Mesodermal cell (in vitro differentiated cells): ENCODE data around the gene MCTP1.

Experiments
- H3K27ac ChIP-seq: 2 replicates; pipeline ENCODE4 v1.7.0; 2013; ENCODE audit warnings: mild to moderate bottlenecking, low read depth, low read length, moderate library complexity; ENCODE audit not compliant: severe bottlenecking
- H3K36me3 ChIP-seq: 2 replicates; pipeline ENCODE4 v1.7.1; 2013; ENCODE audit warnings: mild to moderate bottlenecking, low read length, moderate library complexity; ENCODE audit not compliant: control insufficient read depth, insufficient read depth
- H3K4me1 ChIP-seq: one replicate; pipeline ENCODE4 v1.7.1; 2013; ENCODE audit warnings: mild to moderate bottlenecking, low read length; ENCODE audit not compliant: insufficient read depth, control insufficient read depth, poor library complexity, severe bottlenecking
- H3K4me3 ChIP-seq: 2 replicates; pipeline ENCODE4 v1.7.0; 2013; ENCODE audit warnings: low read length, control low read depth, mild to moderate bottlenecking; ENCODE audit not compliant: insufficient read depth, poor library complexity, severe bottlenecking; ENCODE audit errors: extremely low read depth
- H3K9me3 ChIP-seq: 2 replicates; pipeline ENCODE4 v1.7.1; 2013; ENCODE audit warnings: mild to moderate bottlenecking, low read length, moderate library complexity; ENCODE audit not compliant: control insufficient read depth
- WGBS, 2 experiments: methylation state at CpG; one replicate each; pipeline ENCODE4 v1.1.5; 2013; ENCODE audit warnings: missing lambda C conversion rate in 2 of 2; ENCODE audit not compliant: insufficient coverage in 2 of 2; 5-methylcytosine and 5-hydroxymethylcytosine counted together

Gene MCTP1

GRCh38 chr5:95100551-95100950 is 184.3 kb downstream of the MCTP1 start:
- no peaks in the 10 kb centered on the region for H3K36me3 ChIP-seq
- WGBS, 2 experiments: no CpG with 5 or more reads among the region's 1 CpG
- H3K4me3 ChIP-seq: no peak overlapping the region
- no peaks in the 10 kb centered on the region for H3K4me1 ChIP-seq
- no peaks in the 10 kb centered on the region for H3K9me3 ChIP-seq
- H3K27ac ChIP-seq: no peak overlapping the region

- H3K4me3 ChIP-seq: no peak overlapping the region
- no peak overlapping the region for H3K27ac ChIP-seq
- no peaks in the 10 kb centered on the region for H3K4me1 ChIP-seq
- WGBS, 2 experiments: no CpG with 5 or more reads among the region's 2 CpGs
- H3K9me3 ChIP-seq: no peaks in the 10 kb centered on the region
- no peaks in the 10 kb centered on the region for H3K36me3 ChIP-seq
Measured at GRCh38 chr5:95098012-95098411, 186.9 kb downstream of the MCTP1 start.

- no peaks in the 10 kb centered on the region for H3K9me3 ChIP-seq
- 89% methylated on average over 1 of the region's 1 CpG; no CpG with 5 or more reads in 1 of the 2 experiments for WGBS, 2 experiments
- H3K27ac ChIP-seq: no peak overlapping the region
- H3K4me3 ChIP-seq: no peak overlapping the region
- H3K4me1 ChIP-seq: no peaks in the 10 kb centered on the region
- no peaks in the 10 kb centered on the region for H3K36me3 ChIP-seq
Measured at GRCh38 chr5:95093211-95093610, 191.7 kb downstream of the MCTP1 start.

- Histone ChIP-seq H3K4me3 (no peak overlapping the region), H3K27ac (no peak overlapping the region), H3K4me1 (no peaks in the 10 kb centered on the region), H3K9me3 (no peaks in the 10 kb centered on the region), H3K36me3 (no peaks in the 10 kb centered on the region)
- 86 to 100% methylated on average over 1 to 2 of the region's 2 CpGs for WGBS, 2 experiments
Measured at GRCh38 chr5:95090774-95091173, 194.1 kb downstream of the MCTP1 start.

GRCh38 chr5:95087816-95088317 is 197.0 kb downstream of the MCTP1 start:
- Histone ChIP-seq H3K9me3 (no peaks in the 10 kb centered on the region), H3K36me3 (no peaks in the 10 kb centered on the region), H3K4me3 (no peak overlapping the region), H3K27ac (no peak overlapping the region), H3K4me1 (no peaks in the 10 kb centered on the region)
- WGBS, 2 experiments: 91 to 92% methylated on average over 4 of the region's 7 CpGs

DNA sequence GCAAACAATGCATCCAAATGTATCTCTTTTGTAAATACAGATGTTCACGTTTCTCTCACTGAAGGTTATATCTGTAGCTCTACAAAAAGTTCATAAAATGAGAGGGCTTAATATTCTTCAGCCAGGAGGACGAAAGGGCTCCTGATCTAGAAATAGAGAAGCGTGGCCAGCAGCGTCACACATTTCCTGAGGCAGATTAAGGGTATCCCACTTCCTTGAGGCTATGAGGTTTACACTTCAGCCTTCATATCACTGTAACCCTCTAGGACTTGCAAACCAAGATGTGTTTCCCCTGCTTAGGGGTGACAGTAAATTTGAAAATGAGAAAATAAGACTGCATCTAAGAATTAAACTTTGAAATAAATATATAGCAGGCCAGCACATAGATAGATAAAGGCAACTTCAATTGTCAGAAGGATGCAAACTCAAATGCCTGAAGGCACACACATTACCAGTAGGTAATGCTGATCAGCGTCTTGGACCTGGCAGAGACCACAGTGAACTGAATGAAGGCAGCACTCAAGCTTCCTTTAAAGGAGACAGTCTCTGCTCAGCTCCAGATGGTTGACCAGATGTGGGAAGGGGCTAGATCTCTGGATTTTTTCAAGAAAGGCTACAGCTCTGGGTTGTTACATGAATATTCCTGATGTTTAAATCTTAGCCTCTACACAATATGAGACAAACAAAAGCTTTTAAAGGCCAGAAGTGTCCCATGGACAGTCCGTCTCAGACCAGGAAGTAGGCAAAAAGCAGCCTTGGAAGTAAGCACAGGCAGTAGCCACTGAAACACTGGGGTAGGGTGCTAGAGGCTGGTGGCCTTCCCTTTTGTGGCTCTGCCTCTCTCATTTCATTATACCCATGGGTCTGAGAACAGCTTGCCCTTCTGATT is 197.7 kb downstream of the MCTP1 start:
- 90 to 92% methylated on average over 2 to 4 of the region's 6 CpGs for WGBS, 2 experiments
- H3K4me3 ChIP-seq: no peak overlapping the region

GRCh38 chr5:95084757-95085156 is 200.1 kb downstream of the MCTP1 start:
- Histone ChIP-seq H3K36me3 (no peaks in the 10 kb centered on the region), H3K4me3 (no peak overlapping the region), H3K4me1 (peaks cover 5% of the 10 kb centered on the region), H3K9me3 (no peaks in the 10 kb centered on the region), H3K27ac (no peak overlapping the region)

More for the DNA sequence above, 197.7 kb downstream of the MCTP1 start:
- Histone ChIP-seq H3K4me1 (peaks cover 2% of the 10 kb centered on the region), H3K27ac (no peak overlapping the region), H3K9me3 (no peaks in the 10 kb centered on the region), H3K36me3 (no peaks in the 10 kb centered on the region)

DNA sequence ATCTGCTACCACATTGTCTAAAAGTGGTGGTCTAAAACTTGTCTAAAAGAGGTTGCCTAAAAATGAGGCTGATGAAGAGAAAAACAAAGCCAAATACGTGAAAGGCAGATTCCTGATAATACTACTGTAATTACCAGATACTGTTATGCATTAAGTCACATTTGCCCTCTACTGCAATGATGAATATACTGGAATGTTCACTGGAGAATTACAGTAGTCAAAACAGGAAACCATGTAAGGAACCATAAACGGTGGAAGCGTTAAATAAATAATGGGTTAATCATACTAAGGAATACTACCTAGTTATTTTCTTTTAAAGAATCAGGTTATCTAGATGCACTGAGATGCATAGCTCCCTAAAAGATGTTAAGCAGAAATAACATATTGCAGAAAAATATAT is 201.3 kb downstream of the MCTP1 start:
- peaks cover 5% of the 10 kb centered on the region for H3K4me1 ChIP-seq

GRCh38 chr5:95081982-95082381 is 202.9 kb downstream of the MCTP1 start:
- Histone ChIP-seq H3K9me3 (no peaks in the 10 kb centered on the region), H3K27ac (peak overlapping the region; percentile 44), H3K4me3 (no peak overlapping the region), H3K4me1 (peaks cover 5% of the 10 kb centered on the region), H3K36me3 (no peaks in the 10 kb centered on the region)
- 17% methylated on average over 1 of the region's 3 CpGs; no CpG with 5 or more reads in 1 of the 2 experiments for WGBS, 2 experiments

More for the DNA sequence above, 201.3 kb downstream of the MCTP1 start:
- WGBS, 2 experiments: no CpG with 5 or more reads among the region's 3 CpGs
- Histone ChIP-seq H3K27ac (no peak overlapping the region), H3K9me3 (no peaks in the 10 kb centered on the region), H3K4me3 (no peak overlapping the region), H3K36me3 (no peaks in the 10 kb centered on the region)

DNA sequence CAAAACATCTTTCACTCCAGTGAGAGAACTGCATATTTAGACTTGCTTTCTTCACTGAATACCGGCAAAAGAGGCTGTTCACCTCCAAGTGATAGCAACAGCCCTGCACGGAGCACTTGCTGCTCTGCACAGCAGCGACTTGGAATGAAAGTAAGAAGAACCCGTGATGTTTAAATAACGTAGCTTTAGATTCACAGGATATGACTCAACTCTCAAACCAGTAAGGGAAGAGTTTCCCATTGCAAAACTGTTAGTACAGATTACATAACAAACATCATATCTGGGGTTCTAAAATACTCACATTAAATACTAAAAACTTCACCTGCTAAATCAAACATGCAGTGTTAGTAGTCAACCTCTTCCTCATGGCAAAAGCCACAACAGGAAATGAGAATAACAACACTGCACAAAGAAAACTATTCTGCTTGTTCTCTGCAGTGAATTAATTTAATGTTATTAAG is 203.4 kb downstream of the MCTP1 start:
- H3K27ac ChIP-seq: peak overlapping the region; percentile 44
- H3K36me3 ChIP-seq: no peaks in the 10 kb centered on the region
- peaks cover 5% of the 10 kb centered on the region for H3K4me1 ChIP-seq
- no peaks in the 10 kb centered on the region for H3K9me3 ChIP-seq
- peak overlapping the region; percentile 19 for H3K4me3 ChIP-seq
- WGBS, 2 experiments: 0 to 16% methylated on average over 1 to 5 of the region's 5 CpGs

DNA sequence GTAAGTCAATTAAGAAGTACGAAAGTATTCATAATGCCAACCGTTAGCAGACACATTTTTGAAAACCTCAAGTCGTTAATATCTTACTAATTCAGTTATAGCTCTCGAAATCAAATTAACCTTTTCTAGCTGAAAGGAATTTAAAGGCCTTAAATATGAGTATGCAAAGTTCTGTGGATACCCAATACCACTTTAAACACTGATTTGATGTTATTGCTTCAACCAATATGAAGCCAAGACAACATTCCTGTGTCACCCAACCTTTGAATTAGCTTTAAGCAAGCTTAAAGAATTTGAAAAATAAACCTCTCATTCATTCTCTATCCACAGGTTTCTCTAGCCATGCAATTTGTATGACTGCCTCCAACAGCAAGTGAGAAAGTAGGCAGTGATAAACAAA is 204.5 kb downstream of the MCTP1 start:
- Histone ChIP-seq H3K27ac (no peak overlapping the region), H3K36me3 (no peaks in the 10 kb centered on the region), H3K4me3 (peak overlapping the region; percentile 14), H3K4me1 (peaks cover 5% of the 10 kb centered on the region), H3K9me3 (no peaks in the 10 kb centered on the region)
- WGBS, 2 experiments: 100% methylated on average over 1 of the region's 4 CpGs; no CpG with 5 or more reads in 1 of the 2 experiments
